Ammon's horn (tissue), 1 donor: ENCODE data around the gene MRPL45.
A peak's percentile ranks its signal among the peaks of the same experiment; 100 is the strongest.

Experiments
- DNase-seq: peaks from one replicate; pipeline ENCODE4 v3.0.0-alpha.2; 2016; ENCODE audit warnings: low spot score

The MRPL45 gene

GRCh38 chr17:38325221-38325851 is 28.4 kb downstream of the MRPL45 start:
- peak; percentile 60 for DNase-seq

DNA sequence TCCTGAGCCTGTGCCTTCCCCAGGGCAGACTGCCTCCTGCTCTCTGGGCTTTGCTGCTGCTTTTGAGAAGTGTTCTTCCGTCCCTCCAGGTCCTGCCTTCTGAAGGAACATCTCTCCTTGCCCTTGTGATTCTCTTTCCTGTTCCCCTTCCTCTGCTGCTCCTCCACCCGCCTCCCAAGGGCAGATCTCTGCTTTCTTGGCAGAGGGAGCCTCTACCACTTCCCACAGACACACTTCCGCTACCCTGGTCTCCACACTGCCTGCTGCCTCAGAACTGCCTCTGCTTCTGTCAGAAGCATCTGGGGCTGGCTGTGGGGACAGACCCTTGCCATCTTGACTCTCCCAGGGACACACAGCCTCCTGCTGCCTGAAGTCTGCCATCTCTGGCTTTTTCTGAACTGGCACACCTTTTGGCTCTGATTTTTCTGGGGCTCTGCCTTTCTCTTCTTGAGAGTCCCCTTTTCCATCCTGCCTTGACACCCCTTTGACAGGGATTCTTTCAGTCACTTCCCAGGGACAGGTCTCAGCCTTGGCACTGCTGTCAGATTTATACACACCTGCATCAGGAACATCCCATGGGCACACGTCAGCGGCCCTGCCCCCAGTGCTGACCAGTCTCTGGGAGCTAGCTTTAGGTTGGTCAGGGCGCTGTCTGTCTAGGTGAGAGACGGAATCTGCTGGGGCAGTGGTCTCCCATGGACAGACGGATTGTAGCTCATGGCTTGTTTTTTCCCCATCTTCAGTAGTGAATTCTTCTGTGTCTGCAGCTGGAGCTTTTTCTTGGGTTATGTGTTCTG is 30.2 kb downstream of the MRPL45 start:
- DNase-seq = peak; percentile 78

DNA sequence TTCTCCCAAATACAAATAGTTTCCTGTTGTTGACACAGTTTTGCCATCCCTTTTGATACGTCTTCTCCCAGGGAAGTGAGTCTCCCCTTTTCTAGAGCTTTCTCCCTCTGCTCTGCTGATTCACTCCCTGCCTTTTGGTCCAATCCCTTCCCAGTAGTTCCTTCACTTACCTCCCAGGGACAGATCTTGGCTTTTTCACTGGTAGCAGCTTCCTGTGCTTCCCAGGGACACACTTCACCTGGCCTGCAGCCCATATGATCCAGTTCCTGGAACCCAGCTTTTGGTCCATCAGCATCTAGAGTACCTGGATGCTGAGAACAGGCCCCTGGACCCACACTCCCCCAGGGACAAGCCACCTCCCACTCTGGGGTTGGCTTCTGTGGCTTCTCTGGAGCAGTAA is 31.0 kb downstream of the MRPL45 start:
- DNase-seq = no peak

GRCh38 chr17:38328620-38329019 is 31.7 kb downstream of the MRPL45 start:
- DNase-seq = no peak

GRCh38 chr17:38329284-38329683 is 32.3 kb downstream of the MRPL45 start:
- DNase-seq = no peak

DNA sequence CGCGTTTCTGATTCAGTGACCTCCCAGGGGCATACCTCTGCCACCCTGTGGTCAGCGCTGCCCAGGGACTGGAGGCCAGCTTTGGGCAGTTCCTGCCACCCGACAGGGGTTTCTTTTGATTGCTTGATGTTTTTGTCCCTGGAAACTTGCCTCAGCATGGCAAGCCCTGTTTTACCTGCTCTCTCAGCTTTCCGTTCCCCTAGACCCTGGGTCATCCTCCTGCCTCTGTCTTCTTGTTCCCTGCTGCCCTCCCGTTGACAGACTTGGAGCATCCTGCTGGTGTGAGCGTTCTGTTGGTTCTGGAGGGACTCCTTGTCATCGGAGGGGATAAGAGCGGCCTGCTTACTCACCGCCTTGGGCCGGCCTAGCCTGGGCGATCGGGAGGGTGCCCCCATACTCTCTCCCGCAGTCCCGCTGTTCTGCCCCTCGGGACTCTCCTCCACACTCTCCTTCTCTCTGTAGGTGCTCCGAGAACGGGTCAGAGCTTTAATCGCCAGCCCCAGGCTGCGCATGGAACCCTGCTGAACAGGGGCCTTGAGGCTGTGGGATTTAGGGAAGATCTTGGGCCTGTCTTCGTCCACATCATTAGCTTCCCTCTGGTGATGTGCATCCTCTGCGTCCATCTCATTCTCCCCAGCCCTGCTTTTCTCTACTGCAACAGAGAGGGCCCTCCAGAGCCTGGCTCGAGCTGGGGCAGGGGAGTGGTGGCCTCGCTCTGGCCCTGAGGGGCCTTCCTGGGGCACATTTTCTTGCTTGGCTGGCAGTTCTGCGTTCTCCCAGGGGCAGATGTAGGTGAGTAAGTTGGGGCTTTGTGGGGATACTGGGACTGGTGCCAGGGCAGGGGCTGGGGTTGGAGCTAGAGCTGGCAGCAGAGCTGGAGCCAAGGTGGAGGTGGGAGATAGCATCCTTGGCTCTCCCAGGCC is 33.1 kb downstream of the MRPL45 start:
- DNase-seq = no peak

DNA sequence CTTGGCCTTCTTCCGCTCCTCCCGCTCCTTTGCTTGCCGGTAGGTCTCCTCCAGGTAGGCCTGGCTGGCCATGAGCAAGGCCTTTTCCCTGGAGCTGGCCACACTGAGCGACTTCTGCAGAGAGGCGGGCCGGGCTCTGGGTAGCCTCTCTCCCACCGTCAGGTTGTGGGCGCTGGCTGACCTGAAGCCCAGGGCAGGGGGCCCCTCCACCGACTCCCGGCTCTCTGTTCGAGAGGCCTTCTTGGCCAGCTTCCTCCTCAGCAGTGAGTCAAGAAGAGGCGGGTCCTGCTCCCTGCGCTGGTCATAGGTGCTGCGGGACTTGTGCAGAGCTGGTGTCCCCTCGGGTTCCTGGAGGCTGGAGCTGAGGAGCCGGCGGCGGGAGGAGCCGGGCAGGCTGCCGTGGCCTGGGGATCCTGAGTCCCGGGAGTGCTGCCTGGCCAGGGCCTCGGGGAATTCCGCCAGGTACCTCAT is 34.0 kb downstream of the MRPL45 start:
- DNase-seq = no peak

DNA sequence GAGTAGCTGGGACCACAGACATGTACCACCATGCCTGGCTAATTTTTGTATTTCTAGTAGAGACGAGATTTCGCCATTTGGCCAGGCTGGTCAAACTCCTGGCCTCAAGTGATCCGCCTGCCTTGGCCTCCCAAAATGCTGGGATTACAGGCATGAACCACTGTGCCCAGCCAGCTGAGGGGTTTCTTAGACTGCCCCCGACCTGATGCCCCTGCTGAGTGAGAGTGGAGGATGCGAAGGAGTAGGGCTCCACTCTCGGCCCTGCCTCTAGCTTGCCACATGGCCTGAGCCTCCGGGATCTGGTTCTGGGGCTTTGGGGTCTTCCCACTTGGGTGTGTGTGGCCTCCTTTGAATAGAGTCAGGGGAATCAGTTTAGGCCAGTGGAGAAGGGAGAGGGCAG is 35.8 kb downstream of the MRPL45 start:
- no peak for DNase-seq

GRCh38 chr17:38333635-38334295 is 36.8 kb downstream of the MRPL45 start:
- no peak for DNase-seq

- DNase-seq = no peak
These were observed 37.8 kb downstream of the MRPL45 start for GRCh38 chr17:38334480-38335364.

GRCh38 chr17:38336838-38337237 is 39.9 kb downstream of the MRPL45 start:
- DNase-seq = no peak

GRCh38 chr17:38338053-38338452 is 41.1 kb downstream of the MRPL45 start:
- no peak for DNase-seq

DNA sequence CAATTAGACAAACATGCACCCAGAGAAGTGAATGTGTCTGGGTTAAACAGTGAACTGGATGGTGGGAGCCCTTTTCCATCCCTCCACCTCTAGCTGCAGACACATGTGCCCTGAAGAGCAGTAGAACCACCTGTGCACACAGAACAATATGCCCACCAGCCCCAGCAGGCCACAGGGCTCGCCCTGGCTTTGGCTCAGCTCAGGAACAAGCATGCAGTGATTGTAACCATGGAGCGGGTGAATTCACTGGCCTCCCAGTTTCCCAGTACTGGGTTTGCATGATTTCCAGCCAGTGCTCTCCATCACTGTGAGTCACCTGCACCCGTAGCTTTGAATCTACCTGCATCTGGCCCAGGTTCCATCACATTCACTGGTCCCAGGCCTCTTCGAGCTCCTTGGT is 41.6 kb downstream of the MRPL45 start:
- no peak for DNase-seq

- no peak for DNase-seq
These were observed 42.9 kb downstream of the MRPL45 start for GRCh38 chr17:38339891-38340290.

DNA sequence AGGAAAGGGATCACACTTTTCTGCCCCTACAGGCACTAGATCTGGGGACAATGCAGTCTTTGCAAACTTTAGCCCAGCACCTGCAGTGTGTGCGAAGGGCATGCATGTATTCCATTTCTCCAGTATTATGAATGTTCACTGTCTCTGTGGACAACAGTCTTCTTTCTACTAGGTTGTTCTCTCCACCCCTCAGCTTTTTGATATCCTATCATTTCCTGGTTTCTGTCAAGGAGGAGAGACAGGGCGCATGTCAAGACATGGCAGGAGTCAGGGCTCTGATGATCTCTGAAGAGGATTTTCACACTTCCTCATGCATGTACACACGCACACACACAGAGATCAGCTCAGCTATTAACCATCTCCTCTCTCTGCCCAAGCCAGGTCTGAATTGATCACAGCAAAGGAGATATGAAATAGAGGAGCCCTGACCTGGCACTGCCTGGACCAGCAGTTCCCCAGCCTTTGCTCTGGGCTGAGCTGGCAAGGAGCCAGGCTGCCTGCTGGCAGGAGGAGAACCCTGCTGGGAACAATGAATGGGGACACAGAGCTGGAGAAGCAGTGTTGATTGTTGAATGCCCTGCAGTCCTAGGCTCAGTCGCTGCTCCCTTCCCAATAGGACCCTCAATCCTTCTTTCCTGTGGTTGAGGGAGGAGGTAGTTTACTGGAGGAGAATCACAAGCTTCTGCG is 44.2 kb downstream of the MRPL45 start:
- DNase-seq = peak; percentile 93

- DNase-seq = no peak
These were observed 46.1 kb downstream of the MRPL45 start for GRCh38 chr17:38342886-38343607.

DNA sequence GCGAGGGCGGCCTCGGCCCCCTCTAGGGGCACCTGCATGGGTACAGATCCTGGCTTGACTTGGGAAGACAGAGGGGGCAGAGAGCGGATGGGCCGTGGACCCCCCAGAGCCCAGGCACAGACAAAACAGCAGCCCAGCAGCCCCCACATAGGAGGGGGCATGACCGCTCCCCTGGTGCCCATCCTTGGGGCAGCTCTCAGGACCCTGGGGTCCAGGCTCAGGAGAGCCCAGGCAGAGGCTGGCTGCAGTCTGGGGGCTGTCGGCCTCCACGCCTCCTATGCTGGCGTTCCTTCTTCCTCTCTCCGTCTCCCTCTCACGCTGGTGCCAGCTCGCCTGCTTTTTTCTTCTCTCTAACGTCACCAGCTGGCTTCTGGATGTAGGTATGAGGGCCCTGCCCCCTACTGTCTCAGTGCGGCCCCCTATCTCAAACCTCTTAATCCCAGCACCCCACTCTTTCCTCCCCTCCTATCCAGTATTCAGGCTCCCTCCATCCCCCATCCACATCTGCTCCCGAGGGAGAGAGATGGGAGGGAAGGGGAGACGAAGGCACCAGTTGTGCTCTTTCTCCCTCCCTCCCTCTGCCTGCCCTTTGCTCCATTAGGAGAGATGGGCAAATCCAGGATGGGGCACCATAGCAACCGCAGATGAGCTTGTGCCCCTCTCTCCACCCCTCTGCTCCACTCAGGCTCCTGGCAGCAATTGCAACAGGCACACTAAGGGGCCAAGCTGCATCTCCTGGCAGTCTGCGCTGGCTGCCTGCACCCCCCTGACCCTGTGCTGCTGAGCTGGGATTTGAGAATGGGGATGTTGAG is 46.8 kb downstream of the MRPL45 start, which contains the start of gene GPR179:
TSS of gene GPR179 (minus strand) at position 349 of the 812 bp plus-strand sequence. CDS start at position 182, 167 bp downstream.
- DNase-seq = no peak

- DNase-seq = no peak
These were observed 47.4 kb downstream of the MRPL45 start for GRCh38 chr17:38344420-38344745.

DNA sequence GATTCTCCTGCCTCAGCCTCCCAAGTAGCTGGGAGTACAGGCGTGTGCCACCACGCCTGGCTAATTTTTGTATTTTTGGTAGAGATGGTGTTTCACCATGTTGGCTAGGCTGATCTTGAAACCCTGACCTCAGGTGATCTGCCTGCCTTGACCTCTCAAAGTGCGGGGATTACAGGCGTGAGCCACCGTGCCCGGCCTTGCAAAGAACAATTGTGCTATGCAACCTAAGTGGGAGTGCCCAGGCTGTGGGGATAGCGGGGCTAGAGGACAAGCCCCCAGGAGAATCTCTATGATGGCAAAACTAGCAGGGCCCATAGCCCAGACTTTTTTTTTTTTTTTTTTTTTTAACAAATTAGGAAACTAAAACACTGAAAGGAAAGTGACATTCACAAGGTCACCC is 48.8 kb downstream of the MRPL45 start:
- no peak for DNase-seq
